ENCODE data around the gene GPRC5A.

The GPRC5A gene

GRCh38 chr12:12946686-12947355 lies 55.5 kb downstream of the GPRC5A start:
- no peak overlapping the region for H3K4me3 ChIP-seq (ENCODE audit: low read depth, low read length)
- ChIA-PET CTCF (interaction anchor here (0.9 to 1.2 kb wide), 3 partner anchors 22 to 1221 kb away, joined by 3 to 5 read pairs (median 3); no protein-coding TSS in a partner anchor), POLR2A (no interaction called here)
- DNase-seq (ENCODE audit: low read depth, low spot score), result no peak
- TF ChIP-seq, protein P1, sequence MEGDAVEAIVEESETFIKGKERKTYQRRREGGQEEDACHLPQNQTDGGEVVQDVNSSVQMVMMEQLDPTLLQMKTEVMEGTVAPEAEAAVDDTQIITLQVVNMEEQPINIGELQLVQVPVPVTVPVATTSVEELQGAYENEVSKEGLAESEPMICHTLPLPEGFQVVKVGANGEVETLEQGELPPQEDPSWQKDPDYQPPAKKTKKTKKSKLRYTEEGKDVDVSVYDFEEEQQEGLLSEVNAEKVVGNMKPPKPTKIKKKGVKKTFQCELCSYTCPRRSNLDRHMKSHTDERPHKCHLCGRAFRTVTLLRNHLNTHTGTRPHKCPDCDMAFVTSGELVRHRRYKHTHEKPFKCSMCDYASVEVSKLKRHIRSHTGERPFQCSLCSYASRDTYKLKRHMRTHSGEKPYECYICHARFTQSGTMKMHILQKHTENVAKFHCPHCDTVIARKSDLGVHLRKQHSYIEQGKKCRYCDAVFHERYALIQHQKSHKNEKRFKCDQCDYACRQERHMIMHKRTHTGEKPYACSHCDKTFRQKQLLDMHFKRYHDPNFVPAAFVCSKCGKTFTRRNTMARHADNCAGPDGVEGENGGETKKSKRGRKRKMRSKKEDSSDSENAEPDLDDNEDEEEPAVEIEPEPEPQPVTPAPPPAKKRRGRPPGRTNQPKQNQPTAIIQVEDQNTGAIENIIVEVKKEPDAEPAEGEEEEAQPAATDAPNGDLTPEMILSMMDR (IDR thresholded peaks at IDR 0.05; ENCODE audit: insufficient read depth, low read length, missing control alignments), result no peak

- no peak overlapping the region for H3K4me3 ChIP-seq (ENCODE audit: low read depth, low read length)
- no peak for DNase-seq (ENCODE audit: low read depth, low spot score)
- TF ChIP-seq, protein P1 (IDR thresholded peaks at IDR 0.05; ENCODE audit: insufficient read depth, low read length, missing control alignments), result no peak
- CTCF ChIA-PET, result interaction anchor here (0.9 to 1.2 kb wide), 3 partner anchors 10 to 32 kb away, joined by 3 to 5 read pairs (median 3); no protein-coding TSS in a partner anchor
- POLR2A ChIA-PET, result no interaction called here
Measured at GRCh38 chr12:12947902-12948301, 56.5 kb downstream of the GPRC5A start.

DNA sequence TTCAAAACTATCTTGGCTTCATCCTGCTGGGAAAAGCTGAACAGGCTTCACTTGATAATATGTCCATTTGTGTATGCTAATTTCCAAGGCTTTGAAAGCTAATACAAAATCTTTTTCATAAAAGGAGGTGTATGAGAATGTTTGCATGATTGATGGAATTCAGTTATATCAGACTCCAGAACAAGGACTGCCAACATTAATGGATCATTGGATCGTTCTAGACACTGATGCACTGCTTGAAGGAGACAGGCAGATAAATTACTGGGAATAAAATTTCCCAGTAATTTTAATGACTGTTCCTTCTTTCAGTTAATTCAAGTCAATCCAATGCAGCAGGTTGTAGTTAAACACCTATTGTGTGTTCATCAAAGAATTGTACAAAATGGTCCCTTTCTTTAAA lies 60.1 kb downstream of the GPRC5A start:
- ChIA-PET CTCF (interaction anchor here (1.0 to 1.5 kb wide), 2 partner anchors 16 to 35 kb away, joined by 3 read pairs; no protein-coding TSS in a partner anchor), POLR2A (no interaction called here)
- H3K4me3 ChIP-seq (ENCODE audit: low read depth, low read length), result no peak overlapping the region
- no peak for DNase-seq (ENCODE audit: low read depth, low spot score)
- TF ChIP-seq, protein P1 (IDR thresholded peaks at IDR 0.05; ENCODE audit: insufficient read depth, low read length, missing control alignments), result no peak

DNA sequence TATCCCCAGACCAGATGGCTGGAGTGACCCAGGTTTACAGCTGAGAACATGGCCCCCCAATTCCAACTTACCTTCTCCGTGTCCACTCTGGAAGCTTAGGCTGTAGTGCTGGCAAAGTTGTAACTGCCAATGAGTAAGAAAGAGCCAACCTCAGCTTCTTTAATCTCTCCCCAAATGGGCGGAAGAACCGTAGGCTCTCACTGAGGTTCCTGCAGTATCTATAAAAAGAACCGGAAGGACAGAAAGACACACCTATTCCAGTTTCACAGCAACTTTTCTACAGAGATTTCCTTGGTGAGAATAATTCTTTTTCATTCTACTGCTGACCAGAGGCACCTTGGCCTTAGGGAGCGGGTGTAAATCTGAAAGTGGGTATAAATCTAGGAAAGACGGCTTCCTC lies 60.7 kb downstream of the GPRC5A start, which contains the start of gene GPRC5D:
GPRC5D (minus strand) TSS at position 135 of the 400 bp plus-strand sequence. CDS start 1,786 bp downstream, outside the sequence.
- ChIA-PET CTCF (interaction anchor here (1.0 to 1.5 kb wide), 2 partner anchors 16 to 36 kb away, joined by 3 read pairs; no protein-coding TSS in a partner anchor), POLR2A (no interaction called here)
- TF ChIP-seq, protein P1 (IDR thresholded peaks at IDR 0.05; ENCODE audit: insufficient read depth, low read length, missing control alignments), result no peak
- no peak within 1 kb of the TSS for H3K4me3 ChIP-seq (ENCODE audit: low read depth, low read length)
- no peak for DNase-seq (ENCODE audit: low read depth, low spot score)

- ChIA-PET CTCF (interaction anchor here (0.8 to 2.0 kb wide), 6 partner anchors 14 to 118 kb away, joined by 3 to 9 read pairs (median 4); no protein-coding TSS in a partner anchor), POLR2A (no interaction called here)
- no peak overlapping the region for H3K4me3 ChIP-seq (ENCODE audit: low read depth, low read length)
- TF ChIP-seq, protein P1 (IDR thresholded peaks at IDR 0.05; ENCODE audit: insufficient read depth, low read length, missing control alignments), result no peak
- DNase-seq (ENCODE audit: low read depth, low spot score), result no peak
Measured at GRCh38 chr12:12954356-12954755, 63.0 kb downstream of the GPRC5A start.

DNA sequence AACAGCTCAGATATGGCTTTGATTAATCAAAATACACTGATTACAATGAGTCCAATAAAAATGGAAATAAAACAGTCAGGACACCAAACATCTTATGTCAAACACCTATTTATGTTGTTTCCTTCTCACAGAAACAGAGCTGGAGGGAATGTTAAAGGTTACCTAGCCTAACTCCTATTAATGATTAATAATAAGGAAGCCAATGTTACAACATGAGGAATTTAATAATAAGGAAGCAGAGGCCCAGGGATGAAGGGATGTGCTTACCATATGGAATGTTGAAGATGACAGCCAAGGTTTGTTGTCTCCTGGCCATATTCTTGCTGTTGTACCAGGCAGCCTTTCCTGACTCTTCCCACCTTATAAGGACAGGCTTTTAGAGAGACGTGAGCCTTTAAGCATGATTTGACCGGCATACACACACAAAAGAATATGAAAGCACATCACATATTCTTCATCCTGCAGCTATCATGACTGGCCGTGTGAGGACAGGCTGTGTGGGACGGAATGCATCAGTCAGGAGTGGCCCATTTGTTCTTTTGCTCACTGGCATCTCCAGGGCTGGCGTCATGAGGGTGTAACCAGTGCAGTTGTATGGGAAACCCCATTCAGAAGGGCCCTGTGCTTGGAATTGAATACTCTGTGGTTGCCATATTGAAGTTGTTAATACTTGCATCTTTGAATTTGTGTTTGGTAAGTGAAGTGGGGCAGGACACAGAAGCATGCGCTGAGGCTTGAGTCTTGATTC lies 63.7 kb downstream of the GPRC5A start:
- no peak overlapping the region for H3K4me3 ChIP-seq (ENCODE audit: low read depth, low read length)
- ChIA-PET CTCF (interaction anchor here (0.8 to 2.0 kb wide), 5 partner anchors 21 to 119 kb away, joined by 3 to 9 read pairs (median 4); no protein-coding TSS in a partner anchor), POLR2A (no interaction called here)
- DNase-seq (ENCODE audit: low read depth, low spot score), result no peak
- TF ChIP-seq, protein P1 (IDR thresholded peaks at IDR 0.05; ENCODE audit: insufficient read depth, low read length, missing control alignments), result no peak

All from AG04449 (cell line).